H1 (cell line): ENCODE measurements around the gene DNAJB12. TPM values are rescaled to one million over a fixed set of nuclear protein-coding genes. Genes with fewer than 3 reads are reported as not detected.

Experiments used
- CHD7 ChIP-seq: fragments of 300-600 bp; sonication (generic); IDR thresholded peaks from 2 replicates; pipeline ENCODE4 v1.7.1; 2012; ENCODE audit warnings: low read length, moderate library complexity, mild to moderate bottlenecking, inconsistent platforms; ENCODE audit not compliant: insufficient replicate concordance
- polyA plus RNA-seq, 7 experiments: library from polyadenylated mRNA; depleted of rRNA in 3 of 7; stranded (reverse) in 5 of 7; unstranded in 2 of 7; fragments of >200 nt in 5 of 7; fragments of 200-250 nt in 2 of 7; gene quantifications; 1 replicate in 5 of 7; 2 replicates in 1 of 7; 4 replicates in 1 of 7; pipeline versions ENCODE4 v1.2.1 to v1.2.3, GENCODE V29; 2011 to 2013; ENCODE audit warnings: missing spikeins in 2 of 7, mixed read lengths in 2 of 7
- total RNA-seq: library from RNA; stranded (reverse); fragmentation: NEBNext Ultra II Directional; extraction: Animal tissue kit (Norgen Biotek cat#: 25700); gene quantifications from 2 replicates; pipeline ENCODE4 v1.2.1, GENCODE V29; 2021

DNAJB12 gene
- total and polyA plus RNA-seq, 2 of the 8 experiments (the other 6 are each of a cell fraction or from before 2014, with no cell fraction given) = 10.8 to 20.5 TPM

DNA sequence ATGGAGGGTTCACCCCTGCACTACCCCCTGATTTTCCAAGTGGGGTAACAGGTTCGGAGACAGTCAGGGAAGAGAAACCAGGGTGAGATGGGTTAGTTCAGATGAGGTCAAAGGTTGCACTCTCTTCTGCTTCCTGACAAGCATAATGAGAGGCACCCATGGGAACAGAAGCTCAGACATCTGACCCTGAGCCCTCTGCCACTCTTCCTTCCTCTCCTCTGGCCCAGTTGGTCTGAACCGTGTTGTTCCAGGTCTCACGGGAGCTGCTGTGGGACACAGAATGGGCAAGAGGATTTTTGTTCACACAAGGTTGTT lies 38.4 kb downstream of the DNAJB12 start (continued):
- TF ChIP-seq CHD7 = no peak
